Measurements from ENCODE around the gene KY.

DNA sequence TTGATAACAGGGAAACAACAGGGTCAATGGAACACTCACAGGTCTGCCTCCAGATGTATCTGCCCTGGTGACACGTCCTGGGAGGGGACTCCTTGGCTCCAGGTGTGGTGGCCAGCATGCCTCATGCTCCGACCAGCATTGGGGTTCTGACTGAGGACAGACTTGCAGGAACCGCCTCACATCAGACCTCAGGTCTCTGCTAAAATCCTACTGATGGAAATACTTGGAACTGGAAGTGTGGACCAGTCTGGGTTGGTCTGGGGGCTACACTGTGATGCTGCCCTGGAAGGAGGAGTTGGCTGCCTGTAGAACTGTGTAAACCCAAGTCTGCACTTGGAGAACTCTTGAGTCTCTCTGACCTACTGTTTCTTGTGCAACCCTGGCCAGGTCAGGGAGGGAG is 17.1 kb upstream of the KY start:
- TF ChIP-seq CTCF (IDR thresholded peaks at IDR 0.05): no peak
- TF ChIP-seq POLR2A (IDR thresholded peaks at IDR 0.05): no peak
- TF ChIP-seq EP300 (IDR thresholded peaks at IDR 0.05): no peak

Data from tibial nerve (tissue), 4 donors.